ENCODE measurements around the gene LGALS3BP.

LGALS3BP gene

GRCh38 chr17:78971756-78972506 is 7.8 kb downstream of the LGALS3BP start:
- no peak for DNase-seq (ENCODE audit: extremely low read depth, low read depth)
- H3K4me3 ChIP-seq (replicated peaks; ENCODE audit: low read depth, low read length): no peak overlapping the region
- TF ChIP-seq CTCF (IDR thresholded peaks at IDR 0.05; ENCODE audit: low read depth, low read length, missing control alignments): no peak

GRCh38 chr17:78970834-78971755 is 8.6 kb downstream of the LGALS3BP start:
- no peak overlapping the region for H3K4me3 ChIP-seq (replicated peaks; ENCODE audit: low read depth, low read length)
- peak; percentile 46 for DNase-seq (ENCODE audit: extremely low read depth, low read depth)
- peak; percentile 84 for TF ChIP-seq CTCF (IDR thresholded peaks at IDR 0.05; ENCODE audit: low read depth, low read length, missing control alignments)

GRCh38 chr17:78969865-78970264 is 9.9 kb downstream of the LGALS3BP start:
- TF ChIP-seq CTCF (IDR thresholded peaks at IDR 0.05; ENCODE audit: low read depth, low read length, missing control alignments): no peak
- DNase-seq (ENCODE audit: extremely low read depth, low read depth): no peak
- H3K4me3 ChIP-seq (replicated peaks; ENCODE audit: low read depth, low read length): no peak overlapping the region

- H3K4me3 ChIP-seq (replicated peaks; ENCODE audit: low read depth, low read length): no peak overlapping the region
- TF ChIP-seq CTCF (IDR thresholded peaks at IDR 0.05; ENCODE audit: low read depth, low read length, missing control alignments): no peak
- DNase-seq (ENCODE audit: extremely low read depth, low read depth): no peak
Observed at GRCh38 chr17:78967782-78968362, 11.9 kb downstream of the LGALS3BP start.

GRCh38 chr17:78966910-78967600 is 12.7 kb downstream of the LGALS3BP start:
- no peak for TF ChIP-seq CTCF (IDR thresholded peaks at IDR 0.05; ENCODE audit: low read depth, low read length, missing control alignments)
- no peak for DNase-seq (ENCODE audit: extremely low read depth, low read depth)
- H3K4me3 ChIP-seq (replicated peaks; ENCODE audit: low read depth, low read length): no peak overlapping the region

- H3K4me3 ChIP-seq (replicated peaks; ENCODE audit: low read depth, low read length): no peak overlapping the region
- DNase-seq (ENCODE audit: extremely low read depth, low read depth): no peak
- no peak for TF ChIP-seq CTCF (IDR thresholded peaks at IDR 0.05; ENCODE audit: low read depth, low read length, missing control alignments)
Observed at GRCh38 chr17:78966123-78966813, 13.5 kb downstream of the LGALS3BP start.
